GM23248 (cell line): ENCODE results near the gene GLYATL3.

Source experiments
- EZH2 ChIP-seq: fragments of 200-600 bp; sonication (generic); IDR thresholded peaks from 2 replicates; pipeline ENCODE4 v1.6.1; 2018; ENCODE audit warnings: antibody characterized with exemption, mild to moderate bottlenecking; ENCODE audit not compliant: insufficient read depth, poor library complexity, severe bottlenecking
- EZH2phosphoT487 ChIP-seq: fragments of 200-600 bp; sonication (generic); IDR thresholded peaks from 2 replicates; pipeline ENCODE4 v1.6.1; 2018; ENCODE audit warnings: antibody characterized with exemption, moderate library complexity, mild to moderate bottlenecking, low read depth; ENCODE audit not compliant: insufficient read depth

GRCh38 chr6:49564552-49564951, 64.8 kb downstream of the GLYATL3 start:
- no peak for TF ChIP-seq EZH2
- no peak for TF ChIP-seq EZH2phosphoT487
